Left lung (tissue), 10 donors: Measurements from ENCODE around the gene OXCT1. TPM values are rescaled to one million over a fixed set of nuclear protein-coding genes. Genes with fewer than 3 reads are reported as not detected.

Source experiments
- ATAC-seq: fragments of 200-7000 bp; cut with Tn5 transposase; one replicate; pipeline ENCODE4 v1.9.1; 2020; ENCODE audit warnings: moderate library complexity
- DNase-seq, 4 donors: peaks; one replicate each; pipeline ENCODE4 v3.0.0-alpha.2; 2013 to 2020
- H3K27ac ChIP-seq, 2 donors: fragments of 200-600 bp; sonication (generic) in 1 of 2; one replicate each; pipeline versions ENCODE4 v1.5.0 to v1.8.0; 2020 to 2021
- H3K27me3 ChIP-seq, 2 donors: fragments of 200-600 bp; sonication (generic) in 1 of 2; one replicate each; pipeline versions ENCODE4 v1.5.0 to v1.8.0; 2020 to 2021
- H3K36me3 ChIP-seq, 2 donors: fragments of 200-600 bp; sonication (generic) in 1 of 2; one replicate each; pipeline versions ENCODE4 v1.5.0 to v1.8.0; 2020 to 2021
- H3K4me1 ChIP-seq, 2 donors: fragments of 200-600 bp; one replicate each; pipeline ENCODE4 v1.8.0; 2021
- H3K4me3 ChIP-seq, 2 donors: fragments of 200-600 bp; sonication (generic) in 1 of 2; one replicate each; pipeline versions ENCODE4 v1.5.0 to v1.8.0; 2020 to 2021; ENCODE audit warnings: mild to moderate bottlenecking in 1 of 2
- H3K9me3 ChIP-seq, 2 donors: fragments of 200-600 bp; sonication (generic) in 1 of 2; one replicate each; pipeline versions ENCODE4 v1.5.0 to v1.8.0; 2020 to 2021
- intact Hi-C, 2 donors: fragments of 100-400 bp; cut with DNase I; formaldehyde crosslinking; loops; one replicate each; pipeline versions ENCODE4 v1.11.2 to v1.14.2; 2022
- polyA plus RNA-seq, 6 donors: library from polyadenylated mRNA; unstranded; fragments of 120-200 nt; gene quantifications; one replicate each; pipeline ENCODE4 v1.2.1, GENCODE V29; 2013; ENCODE audit not compliant: insufficient read length in 6 of 6
- total RNA-seq, 2 donors: library from RNA; stranded (reverse); fragmentation: NEBNext Ultra II Directional; extraction: Animal tissue kit (Norgen Biotek cat#: 25700); gene quantifications; one replicate each; pipeline ENCODE4 v1.2.1, GENCODE V29; 2021
- TF ChIP-seq, protein P1 (sequence below), 2 donors: fragments of 200-600 bp; sonication (generic) in 1 of 2; IDR thresholded peaks; one replicate each; pipeline versions ENCODE4 v1.5.0 to v1.8.0; 2021; ENCODE audit warnings: antibody characterized with exemption in 2 of 2
- donor health status: DM: no; HTN: yes; CAD: no.
- donor health status: DM: no; HTN: no; CAD: no.

OXCT1 gene
- total and polyA plus RNA-seq, 8 donors = 20.5 to 27.3 (median 23.4) TPM

DNA sequence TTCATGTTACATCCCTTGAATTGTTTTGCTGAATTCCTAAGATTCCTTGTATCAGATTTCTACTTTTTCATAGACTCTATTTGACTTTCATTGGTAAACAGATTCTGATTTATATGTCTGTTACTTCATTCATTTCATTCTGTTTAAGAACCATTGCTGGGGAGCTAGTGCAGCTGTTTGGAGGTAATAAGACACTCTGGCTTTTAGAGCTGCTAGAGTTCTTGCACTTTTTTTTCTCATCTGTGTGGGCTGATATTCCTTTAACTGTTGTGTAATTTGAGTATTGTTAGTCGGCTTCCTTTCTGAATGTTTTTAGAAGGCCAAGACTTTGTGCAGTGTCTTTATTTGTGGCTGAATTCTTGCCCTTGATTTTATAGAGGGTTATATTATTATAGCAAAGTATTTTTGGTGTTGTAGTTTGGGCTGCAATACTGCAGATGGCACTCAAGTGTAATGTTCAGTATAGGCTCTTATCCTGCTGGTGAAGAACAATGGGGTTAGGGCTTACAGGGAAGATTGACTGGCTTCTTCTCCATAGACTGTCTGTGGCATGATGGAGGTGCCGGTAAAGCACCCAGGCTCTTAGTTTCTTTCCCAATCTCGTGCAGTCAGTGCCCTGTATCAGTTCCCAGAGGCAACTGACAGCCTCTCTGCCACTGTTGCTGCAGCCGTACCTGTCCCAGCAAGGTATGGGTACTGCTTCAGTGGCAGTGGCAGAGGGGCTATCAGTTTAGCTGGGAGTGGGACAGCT, 162.2 kb downstream of the OXCT1 start:
- Histone ChIP-seq H3K4me1 (no peaks in the 10 kb centered on the region), H3K9me3 (peaks cover 0 to 9% of the 10 kb centered on the region in 2 donors), H3K4me3 (no peak overlapping the region), H3K36me3 (no peaks in the 10 kb centered on the region), H3K27ac (no peak overlapping the region), H3K27me3 (no peaks in the 10 kb centered on the region)
- ATAC-seq (peak; percentile 30), DNase-seq (no peak)
- TF ChIP-seq, protein P1, sequence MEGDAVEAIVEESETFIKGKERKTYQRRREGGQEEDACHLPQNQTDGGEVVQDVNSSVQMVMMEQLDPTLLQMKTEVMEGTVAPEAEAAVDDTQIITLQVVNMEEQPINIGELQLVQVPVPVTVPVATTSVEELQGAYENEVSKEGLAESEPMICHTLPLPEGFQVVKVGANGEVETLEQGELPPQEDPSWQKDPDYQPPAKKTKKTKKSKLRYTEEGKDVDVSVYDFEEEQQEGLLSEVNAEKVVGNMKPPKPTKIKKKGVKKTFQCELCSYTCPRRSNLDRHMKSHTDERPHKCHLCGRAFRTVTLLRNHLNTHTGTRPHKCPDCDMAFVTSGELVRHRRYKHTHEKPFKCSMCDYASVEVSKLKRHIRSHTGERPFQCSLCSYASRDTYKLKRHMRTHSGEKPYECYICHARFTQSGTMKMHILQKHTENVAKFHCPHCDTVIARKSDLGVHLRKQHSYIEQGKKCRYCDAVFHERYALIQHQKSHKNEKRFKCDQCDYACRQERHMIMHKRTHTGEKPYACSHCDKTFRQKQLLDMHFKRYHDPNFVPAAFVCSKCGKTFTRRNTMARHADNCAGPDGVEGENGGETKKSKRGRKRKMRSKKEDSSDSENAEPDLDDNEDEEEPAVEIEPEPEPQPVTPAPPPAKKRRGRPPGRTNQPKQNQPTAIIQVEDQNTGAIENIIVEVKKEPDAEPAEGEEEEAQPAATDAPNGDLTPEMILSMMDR (IDR thresholded peaks at IDR 0.05) = no peak
- intact Hi-C loops = no loop called here

DNA sequence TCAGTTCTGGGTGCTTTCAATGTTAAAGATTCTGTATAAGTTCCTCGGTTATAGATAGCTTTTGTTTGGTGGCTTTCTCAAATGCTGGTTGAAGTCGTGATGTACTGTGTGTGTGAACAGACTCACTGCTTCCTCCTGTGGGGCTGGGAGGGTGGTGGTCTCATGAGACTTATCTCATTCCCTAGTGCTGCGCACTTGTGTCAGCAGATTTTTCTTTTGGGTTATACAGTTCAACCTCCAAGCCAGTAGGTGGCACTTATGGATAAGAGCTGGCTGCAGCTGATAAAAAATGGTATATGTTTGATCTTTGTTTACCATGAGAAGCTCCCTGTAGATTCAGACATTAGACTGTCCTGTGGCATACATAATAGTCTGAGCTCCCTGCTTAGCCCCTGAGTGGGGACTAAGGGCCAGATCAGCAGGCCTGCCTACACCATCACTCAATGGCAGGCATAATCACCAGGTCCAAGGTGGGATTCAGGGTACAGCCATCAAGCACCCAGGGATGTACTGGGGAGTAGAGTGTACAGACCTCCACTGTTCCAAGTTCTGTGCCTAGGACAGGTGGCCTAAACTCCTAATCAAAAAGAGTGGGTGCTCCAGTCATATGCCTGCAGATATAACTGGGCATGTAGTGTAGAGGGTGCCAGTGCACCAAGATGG, 174.2 kb downstream of the OXCT1 start:
- Histone ChIP-seq H3K4me1 (no peaks in the 10 kb centered on the region), H3K4me3 (no peak overlapping the region), H3K9me3 (no peaks in the 10 kb centered on the region), H3K36me3 (no peaks in the 10 kb centered on the region), H3K27me3 (no peaks in the 10 kb centered on the region), H3K27ac (no peak overlapping the region)
- intact Hi-C loops = no loop called here
- DNase-seq (no peak), ATAC-seq (no peak)
- TF ChIP-seq, protein P1 (IDR thresholded peaks at IDR 0.05) = no peak

DNA sequence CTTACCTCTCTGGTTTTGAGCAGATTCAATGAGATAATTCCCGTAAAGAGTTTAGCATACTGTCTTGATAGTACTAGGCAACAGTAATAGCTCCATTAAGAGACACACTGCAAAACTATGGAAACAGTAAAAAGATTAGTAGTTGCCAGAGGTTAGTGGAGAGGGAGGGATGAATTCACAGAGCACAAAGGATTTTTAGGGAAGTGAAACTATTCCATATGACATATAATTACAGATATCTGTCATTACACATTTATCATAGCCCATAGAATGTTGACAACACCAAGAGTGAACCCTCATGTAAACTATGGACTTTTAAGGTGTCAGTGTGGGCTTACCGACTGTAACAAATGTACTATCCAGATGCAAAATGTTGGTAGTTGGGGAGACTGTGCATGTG, 183.5 kb downstream of the OXCT1 start:
- ATAC-seq = no peak
- Histone ChIP-seq H3K27ac (no peak overlapping the region), H3K9me3 (no peaks in the 10 kb centered on the region), H3K27me3 (no peaks in the 10 kb centered on the region), H3K36me3 (no peaks in the 10 kb centered on the region), H3K4me3 (no peak overlapping the region), H3K4me1 (no peaks in the 10 kb centered on the region)
- intact Hi-C loops = no loop called here
- TF ChIP-seq, protein P1 (IDR thresholded peaks at IDR 0.05) = no peak
- no peak for DNase-seq

DNA sequence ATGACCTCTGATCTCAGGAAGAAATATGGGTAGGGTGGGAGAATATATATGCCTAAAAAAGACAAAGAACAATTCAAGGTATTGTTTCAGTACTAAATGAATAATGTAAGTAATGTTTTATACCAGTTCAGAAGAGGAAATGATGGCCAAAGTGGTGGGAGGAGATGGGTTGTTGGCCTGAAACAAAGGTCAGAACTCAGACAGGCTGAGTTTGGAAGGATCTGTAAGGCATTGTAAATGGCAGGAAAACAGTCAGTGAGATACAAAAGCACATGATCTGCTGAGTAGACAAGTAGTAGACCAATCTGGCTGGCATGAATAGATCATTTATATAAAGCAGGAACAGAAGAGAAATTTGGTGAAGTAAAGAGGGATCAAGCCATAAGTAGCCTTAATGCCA, 184.0 kb downstream of the OXCT1 start:
- Histone ChIP-seq H3K27me3 (no peaks in the 10 kb centered on the region), H3K4me3 (no peak overlapping the region), H3K27ac (no peak overlapping the region), H3K36me3 (no peaks in the 10 kb centered on the region), H3K4me1 (no peaks in the 10 kb centered on the region), H3K9me3 (no peaks in the 10 kb centered on the region)
- no peak for DNase-seq
- no peak for ATAC-seq
- intact Hi-C loops = no loop called here
- TF ChIP-seq, protein P1 (IDR thresholded peaks at IDR 0.05) = no peak

DNA sequence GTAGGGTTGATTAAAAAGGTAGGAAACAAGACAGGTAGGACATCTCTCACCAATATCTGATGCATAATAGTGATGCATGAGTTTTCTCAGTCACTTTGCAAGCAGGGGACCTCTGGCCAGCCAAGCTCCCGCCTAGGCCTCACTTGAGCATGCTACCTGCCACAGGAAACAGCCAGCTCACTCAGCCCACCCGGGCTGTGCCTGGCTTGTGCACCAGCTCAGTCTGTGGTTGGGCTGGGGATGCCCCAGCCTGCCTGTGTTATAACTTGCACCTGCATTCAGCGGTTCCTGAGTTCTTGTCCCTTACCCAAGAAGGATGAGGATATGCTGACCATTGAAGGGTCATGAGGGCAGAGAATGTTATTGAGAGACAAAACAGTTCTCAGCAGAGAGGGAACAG, 187.0 kb downstream of the OXCT1 start:
- intact Hi-C loops = no loop called here
- peak in 1 of 4 donors; percentile 44 for DNase-seq
- peaks cover 0 to 10% of the 10 kb centered on the region in 2 donors for H3K9me3 ChIP-seq

More for the DNA sequence above, 187.0 kb downstream of the OXCT1 start:
- no peaks in the 10 kb centered on the region for H3K36me3 ChIP-seq
- no peak for ATAC-seq
- no peaks in the 10 kb centered on the region for H3K27me3 ChIP-seq
- no peaks in the 10 kb centered on the region for H3K4me1 ChIP-seq
- no peak overlapping the region for H3K4me3 ChIP-seq
- TF ChIP-seq, protein P1 (IDR thresholded peaks at IDR 0.05) = no peak
- H3K27ac ChIP-seq = no peak overlapping the region
